ENCODE results near the gene ST8SIA6. TPM values are rescaled to one million over a fixed set of nuclear protein-coding genes. Genes with fewer than 3 reads are reported as not detected.

ST8SIA6 gene
- total RNA-seq, 2 donors from 2014 or later: 1.5 to 8.9 TPM

- no peak overlapping the region for H3K27ac ChIP-seq
- no peaks in the 10 kb centered on the region for H3K9me3 ChIP-seq
- no peak overlapping the region for H3K4me3 ChIP-seq
- TF ChIP-seq, protein P1, sequence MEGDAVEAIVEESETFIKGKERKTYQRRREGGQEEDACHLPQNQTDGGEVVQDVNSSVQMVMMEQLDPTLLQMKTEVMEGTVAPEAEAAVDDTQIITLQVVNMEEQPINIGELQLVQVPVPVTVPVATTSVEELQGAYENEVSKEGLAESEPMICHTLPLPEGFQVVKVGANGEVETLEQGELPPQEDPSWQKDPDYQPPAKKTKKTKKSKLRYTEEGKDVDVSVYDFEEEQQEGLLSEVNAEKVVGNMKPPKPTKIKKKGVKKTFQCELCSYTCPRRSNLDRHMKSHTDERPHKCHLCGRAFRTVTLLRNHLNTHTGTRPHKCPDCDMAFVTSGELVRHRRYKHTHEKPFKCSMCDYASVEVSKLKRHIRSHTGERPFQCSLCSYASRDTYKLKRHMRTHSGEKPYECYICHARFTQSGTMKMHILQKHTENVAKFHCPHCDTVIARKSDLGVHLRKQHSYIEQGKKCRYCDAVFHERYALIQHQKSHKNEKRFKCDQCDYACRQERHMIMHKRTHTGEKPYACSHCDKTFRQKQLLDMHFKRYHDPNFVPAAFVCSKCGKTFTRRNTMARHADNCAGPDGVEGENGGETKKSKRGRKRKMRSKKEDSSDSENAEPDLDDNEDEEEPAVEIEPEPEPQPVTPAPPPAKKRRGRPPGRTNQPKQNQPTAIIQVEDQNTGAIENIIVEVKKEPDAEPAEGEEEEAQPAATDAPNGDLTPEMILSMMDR (IDR thresholded peaks at IDR 0.05): no peak
- no peaks in the 10 kb centered on the region for H3K4me1 ChIP-seq (ENCODE audit: control insufficient read depth in 1 of 2, low read depth in 2 of 2)
- no peaks in the 10 kb centered on the region for H3K36me3 ChIP-seq
- H3K27me3 ChIP-seq (replicated peaks; ENCODE audit: insufficient read depth): no peaks in the 10 kb centered on the region
- DNase-seq (ENCODE audit: low spot score) (no peak), ATAC-seq (ENCODE audit: insufficient number of reproducible peaks, low FRiP score, low read depth) (no peak)
Observed at GRCh38 chr10:17352583-17352982, 101.8 kb downstream of the ST8SIA6 start.

DNA sequence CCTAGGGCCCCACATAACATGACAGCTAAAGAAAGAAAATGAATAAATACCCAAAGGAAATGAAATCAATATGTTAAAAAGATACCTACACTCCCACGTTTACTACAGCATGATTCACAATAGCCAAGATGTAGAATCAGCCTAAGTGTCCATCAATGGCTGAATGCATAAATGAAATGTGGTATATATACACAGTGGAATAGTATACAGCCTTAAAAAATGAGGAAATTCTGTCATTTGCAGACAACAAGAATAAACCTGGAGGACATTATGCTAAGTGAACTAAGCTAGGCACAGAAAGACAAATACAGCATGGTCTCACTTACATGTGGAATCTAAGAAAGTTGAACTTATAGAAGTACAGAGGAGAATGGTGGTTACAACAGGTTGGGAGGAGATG lies 102.9 kb downstream of the ST8SIA6 start:
- Histone ChIP-seq H3K9me3 (no peaks in the 10 kb centered on the region), H3K36me3 (no peaks in the 10 kb centered on the region), H3K27me3 (replicated peaks; ENCODE audit: insufficient read depth) (no peaks in the 10 kb centered on the region), H3K27ac (no peak overlapping the region), H3K4me3 (no peak overlapping the region), H3K4me1 (ENCODE audit: control insufficient read depth in 1 of 2, low read depth in 2 of 2) (no peaks in the 10 kb centered on the region)
- DNase-seq (ENCODE audit: low spot score) (no peak), ATAC-seq (ENCODE audit: insufficient number of reproducible peaks, low FRiP score, low read depth) (no peak)
- TF ChIP-seq, protein P1 (IDR thresholded peaks at IDR 0.05): no peak

- Histone ChIP-seq H3K27me3 (replicated peaks; ENCODE audit: insufficient read depth) (no peaks in the 10 kb centered on the region), H3K4me1 (ENCODE audit: control insufficient read depth in 1 of 2, low read depth in 2 of 2) (no peaks in the 10 kb centered on the region), H3K9me3 (no peaks in the 10 kb centered on the region), H3K36me3 (no peaks in the 10 kb centered on the region), H3K4me3 (no peak overlapping the region), H3K27ac (no peak overlapping the region)
- ATAC-seq (ENCODE audit: insufficient number of reproducible peaks, low FRiP score, low read depth): no peak
- DNase-seq (ENCODE audit: low spot score): no peak
- TF ChIP-seq, protein P1 (IDR thresholded peaks at IDR 0.05): no peak
Observed at GRCh38 chr10:17349717-17350116, 104.7 kb downstream of the ST8SIA6 start.

DNA sequence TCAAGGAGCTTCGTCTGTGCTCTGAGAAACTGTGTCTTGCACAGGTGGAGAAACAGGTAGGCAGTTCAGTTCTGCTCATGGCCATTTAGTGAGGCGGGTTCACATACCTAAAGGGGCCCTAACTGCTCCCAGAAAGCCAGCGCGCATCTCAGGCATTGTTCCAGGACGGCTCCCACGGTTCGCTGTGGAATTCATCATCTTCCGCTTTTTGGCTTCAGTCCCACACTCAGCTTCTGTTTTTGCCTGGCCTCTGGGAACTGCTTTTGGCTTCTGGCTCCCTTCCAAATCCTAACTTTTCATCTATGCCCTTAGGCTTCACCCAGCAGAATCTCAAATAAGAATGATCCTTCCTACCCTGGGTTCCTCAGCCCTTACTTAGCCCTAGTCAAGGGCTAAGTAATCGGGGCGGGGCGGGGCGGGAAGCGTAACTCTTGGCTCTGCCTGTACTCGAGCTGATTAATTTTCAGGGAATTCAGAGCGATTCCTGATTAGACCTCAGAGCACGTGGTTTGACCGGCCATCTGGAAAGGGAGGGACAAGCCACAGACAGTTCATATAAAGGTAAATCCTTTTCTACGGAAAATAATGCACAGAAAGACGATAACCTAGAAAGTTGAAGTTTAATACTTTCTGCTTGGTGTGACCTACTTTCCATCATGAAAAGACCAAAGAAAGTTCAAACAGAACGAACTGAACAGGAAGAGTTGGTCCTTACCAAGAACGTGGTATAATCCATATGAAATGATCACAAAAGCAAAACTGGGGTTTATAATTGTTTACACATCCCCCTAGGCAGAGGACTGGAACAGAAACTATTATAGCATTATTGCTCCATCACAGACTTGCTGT lies 105.7 kb downstream of the ST8SIA6 start:
- Histone ChIP-seq H3K36me3 (no peaks in the 10 kb centered on the region), H3K4me3 (peak overlapping the region; percentile 59), H3K9me3 (no peaks in the 10 kb centered on the region), H3K4me1 (ENCODE audit: control insufficient read depth in 1 of 2, low read depth in 2 of 2) (no peaks in the 10 kb centered on the region), H3K27ac (no peak overlapping the region), H3K27me3 (replicated peaks; ENCODE audit: insufficient read depth) (no peaks in the 10 kb centered on the region)
- peak; percentile 43 for ATAC-seq (ENCODE audit: insufficient number of reproducible peaks, low FRiP score, low read depth)
- TF ChIP-seq, protein P1 (IDR thresholded peaks at IDR 0.05): no peak
- peak; percentile 11 for DNase-seq (ENCODE audit: low spot score)

GRCh38 chr10:17348011-17348500 lies 106.3 kb downstream of the ST8SIA6 start:
- H3K4me3 ChIP-seq: peak overlapping the region; percentile 59
- no peaks in the 10 kb centered on the region for H3K9me3 ChIP-seq
- TF ChIP-seq, protein P1 (IDR thresholded peaks at IDR 0.05): no peak
- no peaks in the 10 kb centered on the region for H3K4me1 ChIP-seq (ENCODE audit: control insufficient read depth in 1 of 2, low read depth in 2 of 2)
- no peaks in the 10 kb centered on the region for H3K27me3 ChIP-seq (replicated peaks; ENCODE audit: insufficient read depth)
- H3K36me3 ChIP-seq: no peaks in the 10 kb centered on the region
- DNase-seq (ENCODE audit: low spot score): no peak
- no peak for ATAC-seq (ENCODE audit: insufficient number of reproducible peaks, low FRiP score, low read depth)
- H3K27ac ChIP-seq: no peak overlapping the region

Measured in thoracic aorta (tissue), 2 donors.